ENCODE results near the gene C3orf20.

DNA sequence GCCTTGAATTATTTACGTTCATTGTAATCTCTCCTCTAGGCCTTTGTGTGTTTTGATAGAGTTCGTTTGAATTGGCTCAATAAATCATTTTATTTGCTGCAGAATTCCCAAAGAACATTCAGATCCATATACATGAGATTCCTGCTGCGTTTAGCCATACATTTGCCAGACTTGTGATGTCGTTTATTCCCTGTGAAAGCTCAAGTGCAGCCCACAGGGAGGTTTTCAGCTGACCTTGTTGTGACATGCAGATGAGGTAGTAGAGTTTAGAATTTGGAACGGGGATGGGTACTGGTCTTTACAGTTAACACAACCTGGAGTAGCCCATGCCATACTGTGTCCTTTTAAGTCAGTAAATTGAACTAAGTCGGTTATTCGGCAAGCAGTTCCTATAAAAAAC, at the start of gene C3orf20:
- TF ChIP-seq YY1 (IDR thresholded peaks at IDR 0.05; ENCODE audit: low read depth) (no peak), EP300 (IDR thresholded peaks at IDR 0.05; ENCODE audit: borderline replicate concordance) (no peak), CREB1 (IDR thresholded peaks at IDR 0.05; ENCODE audit: low read depth) (no peak), TCF12 (IDR thresholded peaks at IDR 0.05; ENCODE audit: low read depth) (no peak), TAF1 (IDR thresholded peaks at IDR 0.05; ENCODE audit: low read depth) (no peak), RAD21 (IDR thresholded peaks at IDR 0.05; ENCODE audit: low read depth) (no peak), TEAD4 (IDR thresholded peaks at IDR 0.05) (no peak), CEBPB (IDR thresholded peaks at IDR 0.05) (no peak), NFIC (IDR thresholded peaks at IDR 0.05) (no peak)
- TF ChIP-seq, protein P1, sequence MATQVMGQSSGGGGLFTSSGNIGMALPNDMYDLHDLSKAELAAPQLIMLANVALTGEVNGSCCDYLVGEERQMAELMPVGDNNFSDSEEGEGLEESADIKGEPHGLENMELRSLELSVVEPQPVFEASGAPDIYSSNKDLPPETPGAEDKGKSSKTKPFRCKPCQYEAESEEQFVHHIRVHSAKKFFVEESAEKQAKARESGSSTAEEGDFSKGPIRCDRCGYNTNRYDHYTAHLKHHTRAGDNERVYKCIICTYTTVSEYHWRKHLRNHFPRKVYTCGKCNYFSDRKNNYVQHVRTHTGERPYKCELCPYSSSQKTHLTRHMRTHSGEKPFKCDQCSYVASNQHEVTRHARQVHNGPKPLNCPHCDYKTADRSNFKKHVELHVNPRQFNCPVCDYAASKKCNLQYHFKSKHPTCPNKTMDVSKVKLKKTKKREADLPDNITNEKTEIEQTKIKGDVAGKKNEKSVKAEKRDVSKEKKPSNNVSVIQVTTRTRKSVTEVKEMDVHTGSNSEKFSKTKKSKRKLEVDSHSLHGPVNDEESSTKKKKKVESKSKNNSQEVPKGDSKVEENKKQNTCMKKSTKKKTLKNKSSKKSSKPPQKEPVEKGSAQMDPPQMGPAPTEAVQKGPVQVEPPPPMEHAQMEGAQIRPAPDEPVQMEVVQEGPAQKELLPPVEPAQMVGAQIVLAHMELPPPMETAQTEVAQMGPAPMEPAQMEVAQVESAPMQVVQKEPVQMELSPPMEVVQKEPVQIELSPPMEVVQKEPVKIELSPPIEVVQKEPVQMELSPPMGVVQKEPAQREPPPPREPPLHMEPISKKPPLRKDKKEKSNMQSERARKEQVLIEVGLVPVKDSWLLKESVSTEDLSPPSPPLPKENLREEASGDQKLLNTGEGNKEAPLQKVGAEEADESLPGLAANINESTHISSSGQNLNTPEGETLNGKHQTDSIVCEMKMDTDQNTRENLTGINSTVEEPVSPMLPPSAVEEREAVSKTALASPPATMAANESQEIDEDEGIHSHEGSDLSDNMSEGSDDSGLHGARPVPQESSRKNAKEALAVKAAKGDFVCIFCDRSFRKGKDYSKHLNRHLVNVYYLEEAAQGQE (IDR thresholded peaks at IDR 0.05; ENCODE audit: low read depth), result no peak

Measured in Ishikawa (cell line).